Stimulated activated CD4-positive, alpha-beta T cell treated with anti-CD3 and anti-CD28 coated beads, TNF-alpha, amount 100 ng/mL, for 1 hour (primary cell): ENCODE results near the gene LPCAT2.

Source experiments
- DNase-seq, 3 donors: peaks; one replicate each; pipeline ENCODE4 v3.0.0-alpha.2; 2020; ENCODE audit warnings: low read depth in 3 of 3, low spot score in 1 of 3

LPCAT2 gene

DNA sequence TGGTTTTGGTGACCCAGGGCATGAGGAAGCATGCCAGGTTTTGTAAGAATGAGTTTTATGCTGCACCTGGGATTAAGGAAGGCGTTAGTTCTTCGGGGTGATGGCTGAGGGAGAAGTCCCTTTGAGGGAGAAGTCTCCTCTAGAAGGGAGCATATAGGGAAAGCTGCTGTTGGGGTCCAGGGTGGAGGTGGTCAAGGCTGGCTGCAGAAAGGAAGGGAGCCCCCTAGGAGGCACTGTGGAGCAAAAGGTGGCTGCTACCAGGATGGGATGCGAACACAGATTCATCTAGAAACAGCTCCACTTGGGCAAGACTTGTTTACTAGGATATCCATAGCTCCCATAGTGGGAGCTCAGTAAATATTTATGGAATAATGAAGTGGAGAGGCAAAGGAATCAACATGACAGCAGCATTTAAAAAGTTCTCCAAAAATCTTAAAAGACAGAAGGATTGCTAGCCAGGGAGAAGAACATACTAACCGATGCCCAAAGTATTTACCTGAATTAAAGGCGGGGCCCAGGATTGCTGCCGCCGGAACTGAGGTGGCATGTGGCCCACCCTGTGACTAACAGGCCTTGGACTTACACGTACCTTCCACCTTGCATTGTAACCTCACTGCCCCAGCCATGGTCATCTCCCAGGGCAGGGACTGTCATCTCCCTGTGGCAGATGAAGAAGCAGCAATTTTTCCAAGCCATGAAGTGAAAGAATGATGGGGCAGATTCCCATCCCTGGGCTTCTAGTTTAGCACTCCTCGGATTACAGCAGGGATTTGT lies 7.1 kb upstream of the LPCAT2 start:
- no peak for DNase-seq

- no peak for DNase-seq
Observed at GRCh38 chr16:55502801-55503366, 6.0 kb upstream of the LPCAT2 start.

GRCh38 chr16:55503726-55504550 lies 4.9 kb upstream of the LPCAT2 start:
- DNase-seq, result no peak

DNA sequence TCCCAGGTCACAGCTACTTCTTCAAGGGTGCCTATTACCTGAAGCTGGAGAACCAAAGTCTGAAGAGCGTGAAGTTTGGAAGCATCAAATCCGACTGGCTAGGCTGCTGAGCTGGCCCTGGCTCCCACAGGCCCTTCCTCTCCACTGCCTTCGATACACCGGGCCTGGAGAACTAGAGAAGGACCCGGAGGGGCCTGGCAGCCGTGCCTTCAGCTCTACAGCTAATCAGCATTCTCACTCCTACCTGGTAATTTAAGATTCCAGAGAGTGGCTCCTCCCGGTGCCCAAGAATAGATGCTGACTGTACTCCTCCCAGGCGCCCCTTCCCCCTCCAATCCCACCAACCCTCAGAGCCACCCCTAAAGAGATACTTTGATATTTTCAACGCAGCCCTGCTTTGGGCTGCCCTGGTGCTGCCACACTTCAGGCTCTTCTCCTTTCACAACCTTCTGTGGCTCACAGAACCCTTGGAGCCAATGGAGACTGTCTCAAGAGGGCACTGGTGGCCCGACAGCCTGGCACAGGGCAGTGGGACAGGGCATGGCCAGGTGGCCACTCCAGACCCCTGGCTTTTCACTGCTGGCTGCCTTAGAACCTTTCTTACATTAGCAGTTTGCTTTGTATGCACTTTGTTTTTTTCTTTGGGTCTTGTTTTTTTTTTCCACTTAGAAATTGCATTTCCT lies 3.4 kb upstream of the LPCAT2 start:
- DNase-seq, result no peak

DNA sequence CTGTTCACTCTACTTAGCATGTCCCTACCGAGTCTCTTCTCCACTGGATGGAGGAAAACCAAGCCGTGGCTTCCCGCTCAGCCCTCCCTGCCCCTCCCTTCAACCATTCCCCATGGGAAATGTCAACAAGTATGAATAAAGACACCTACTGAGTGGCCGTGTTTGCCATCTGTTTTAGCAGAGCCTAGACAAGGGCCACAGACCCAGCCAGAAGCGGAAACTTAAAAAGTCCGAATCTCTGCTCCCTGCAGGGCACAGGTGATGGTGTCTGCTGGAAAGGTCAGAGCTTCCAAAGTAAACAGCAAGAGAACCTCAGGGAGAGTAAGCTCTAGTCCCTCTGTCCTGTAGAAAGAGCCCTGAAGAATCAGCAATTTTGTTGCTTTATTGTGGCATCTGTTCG lies 2.8 kb upstream of the LPCAT2 start:
- no peak for DNase-seq

DNA sequence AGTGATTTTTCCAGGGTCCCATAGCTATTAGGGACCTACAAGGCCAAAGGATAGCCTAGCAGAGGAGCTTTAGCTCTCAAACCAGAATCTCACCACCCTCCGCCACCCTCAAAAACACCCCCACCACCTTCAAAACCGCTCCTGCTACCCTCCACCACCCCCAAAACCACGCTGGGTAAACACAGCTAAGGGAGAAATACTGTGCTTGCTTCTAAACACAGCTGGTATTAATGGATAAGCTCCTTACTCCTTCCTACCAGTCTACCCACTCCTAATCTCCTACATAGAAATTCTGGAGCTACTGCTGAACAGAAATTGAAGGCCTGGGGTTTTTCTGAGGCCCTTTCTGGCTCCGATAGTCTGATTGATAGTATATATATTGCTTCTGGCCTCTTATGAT lies 2.2 kb upstream of the LPCAT2 start:
- no peak for DNase-seq

DNA sequence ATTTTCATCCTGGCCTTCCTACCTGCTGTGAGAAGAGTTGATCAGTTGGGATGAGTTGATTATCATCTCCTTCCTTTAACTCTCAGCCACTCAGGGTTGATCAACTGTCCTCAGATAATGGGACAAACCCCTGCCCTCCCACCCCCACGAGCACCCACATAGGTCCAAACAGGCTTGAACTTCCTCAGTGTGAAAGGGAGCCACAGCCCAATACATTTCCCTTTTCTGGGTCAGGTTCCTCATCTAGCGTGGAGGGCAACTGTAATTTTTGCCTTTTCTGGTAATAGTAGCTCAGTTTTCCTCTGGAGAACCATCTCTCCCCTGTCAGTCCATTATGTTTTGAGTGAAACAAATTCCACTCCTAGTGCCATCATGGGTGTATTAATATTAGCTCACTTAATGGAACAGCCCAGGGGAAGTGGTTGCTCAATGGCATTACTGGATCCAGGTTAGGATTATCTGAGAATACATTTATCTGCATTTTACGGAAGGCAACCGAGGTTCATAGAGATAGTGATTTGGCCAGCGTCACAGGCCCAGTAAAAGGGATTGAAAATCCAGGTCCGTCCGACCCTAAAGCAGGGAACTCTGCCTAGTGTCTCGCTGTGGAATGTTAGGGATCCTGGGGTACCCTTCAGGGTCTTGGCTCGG lies 476 bp upstream of the LPCAT2 start:
- DNase-seq, result no peak

DNA sequence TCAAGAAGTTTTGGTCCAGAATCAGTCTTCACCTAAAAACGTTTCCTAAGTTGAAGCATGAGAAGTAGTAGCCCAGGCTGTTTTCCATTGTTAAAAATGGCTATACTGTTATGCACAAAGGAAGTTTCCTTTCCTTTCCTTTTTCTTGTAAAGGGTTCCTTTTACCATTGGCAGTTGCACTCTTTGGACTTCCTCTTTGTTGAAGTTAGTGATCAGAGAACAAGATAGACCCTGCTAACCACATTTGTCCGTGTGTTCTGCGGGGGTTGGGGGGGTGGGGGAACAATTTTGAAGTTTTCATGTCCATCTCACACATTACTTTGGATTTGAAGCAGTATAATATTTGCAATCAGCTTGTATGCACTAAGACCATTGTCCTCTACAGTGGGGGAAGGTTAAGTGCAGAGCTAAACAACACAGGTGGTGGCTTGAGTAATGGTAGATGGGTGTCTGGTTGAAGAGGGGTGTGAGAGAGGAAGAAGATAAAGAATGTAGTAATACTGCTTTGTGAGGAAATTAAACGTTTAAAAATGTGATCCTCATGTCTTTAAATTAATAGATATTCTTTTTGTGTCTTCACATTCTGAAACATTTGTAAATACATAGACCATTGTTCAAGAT lies 1.4 kb downstream of the LPCAT2 start:
- no peak for DNase-seq

DNA sequence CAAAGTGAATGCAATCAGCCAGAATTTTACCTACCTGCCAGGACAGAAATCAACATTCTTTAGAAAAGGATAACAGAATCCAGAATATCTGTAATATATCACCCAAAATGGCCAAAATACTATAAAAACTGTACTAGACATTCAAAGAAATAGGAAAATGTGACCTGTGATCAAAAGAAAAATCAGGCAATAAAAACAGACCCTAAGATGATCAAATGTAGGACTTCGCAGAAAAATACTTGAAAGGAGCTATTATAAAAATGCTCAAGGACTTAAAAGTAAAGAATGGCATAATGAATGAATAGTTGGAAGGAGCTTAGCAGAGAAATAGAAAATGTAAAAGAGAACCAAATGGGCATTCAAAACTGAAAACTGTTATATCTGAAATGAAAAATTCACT lies 4.1 kb downstream of the LPCAT2 start:
- no peak for DNase-seq

- DNase-seq, result no peak
Observed at GRCh38 chr16:55513616-55514015, 4.7 kb downstream of the LPCAT2 start.

- DNase-seq, result no peak
Observed at GRCh38 chr16:55515111-55515510, 6.2 kb downstream of the LPCAT2 start.

GRCh38 chr16:55521792-55522191 lies 12.9 kb downstream of the LPCAT2 start:
- no peak for DNase-seq

DNA sequence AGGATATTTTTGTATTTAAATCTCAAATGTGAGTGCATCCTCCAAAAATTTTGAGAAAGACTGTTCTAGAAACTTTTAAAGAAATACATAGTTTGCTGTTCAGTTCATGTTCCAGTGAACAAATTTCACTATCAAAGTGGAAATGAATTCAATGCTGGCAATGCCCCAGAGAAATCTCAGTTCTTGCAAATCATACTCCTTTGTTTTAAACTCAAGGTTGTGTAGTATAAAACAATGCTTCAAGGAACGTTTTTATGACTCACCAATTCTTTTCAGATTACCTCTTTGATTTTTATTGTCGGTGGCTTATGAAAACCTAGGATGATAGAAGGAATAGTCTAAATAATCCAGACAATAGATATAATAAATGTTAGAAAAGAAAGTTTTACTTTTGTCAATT lies 17.6 kb downstream of the LPCAT2 start:
- no peak for DNase-seq

DNA sequence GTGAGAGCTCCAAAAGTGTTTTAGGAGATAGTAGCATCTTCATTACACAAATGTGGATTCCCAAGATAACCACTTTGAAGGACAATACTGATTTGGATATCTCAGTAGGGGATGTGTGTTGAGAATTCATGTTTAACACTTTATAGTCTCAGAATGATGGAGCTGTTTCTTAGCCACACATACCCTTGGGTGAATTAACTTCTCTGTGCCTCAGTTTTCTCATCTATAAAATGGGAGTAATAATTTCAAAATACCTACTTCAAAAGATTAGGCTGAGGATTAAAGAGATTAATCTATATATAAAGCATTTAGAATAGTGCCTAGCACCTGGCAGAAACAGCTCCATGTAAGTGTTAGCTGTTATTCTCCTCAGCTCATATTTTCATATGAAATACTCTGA lies 19.0 kb downstream of the LPCAT2 start:
- DNase-seq, result no peak

- no peak for DNase-seq
Observed at GRCh38 chr16:55529018-55529417, 20.1 kb downstream of the LPCAT2 start.

- no peak for DNase-seq
Observed at GRCh38 chr16:55530316-55530856, 21.5 kb downstream of the LPCAT2 start.

DNA sequence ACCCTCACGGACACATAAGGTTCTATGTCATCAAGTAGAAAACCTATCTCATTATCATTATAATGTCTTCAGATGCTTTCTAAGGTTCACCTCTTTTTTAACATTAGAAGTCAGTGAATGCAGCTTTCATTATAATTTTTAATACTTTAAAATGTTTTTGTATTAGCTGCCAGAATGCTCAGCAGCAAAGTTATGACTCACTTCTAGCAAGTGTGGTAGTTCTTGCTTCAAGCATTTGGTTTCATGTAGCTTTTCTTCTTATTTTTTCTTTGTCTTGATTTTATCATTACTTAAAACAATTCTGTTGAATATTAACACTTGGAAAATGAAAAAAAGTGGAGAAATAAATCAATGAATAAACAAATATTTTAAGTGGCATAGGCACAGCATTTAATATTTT lies 23.4 kb downstream of the LPCAT2 start:
- no peak for DNase-seq

- DNase-seq, result no peak
Observed at GRCh38 chr16:55534756-55535155, 25.9 kb downstream of the LPCAT2 start.

DNA sequence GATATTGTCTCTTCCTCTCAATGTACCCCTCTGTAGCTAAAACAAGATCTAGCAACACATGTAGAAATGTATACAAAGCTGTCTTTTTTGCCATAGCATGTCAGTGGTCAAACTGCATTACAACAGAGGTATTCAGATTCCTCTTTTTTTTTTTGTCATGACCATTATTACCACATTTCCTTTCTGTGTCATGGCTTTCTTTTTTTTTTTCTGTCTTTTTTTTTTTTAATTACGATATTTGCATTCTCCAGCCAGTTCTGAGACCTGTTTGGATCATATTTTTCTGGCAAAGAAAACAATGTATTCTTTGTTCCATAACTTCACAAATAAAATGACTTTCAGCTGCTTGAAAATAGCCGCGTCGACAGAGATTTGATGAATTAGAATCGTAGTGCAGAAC lies 30.2 kb downstream of the LPCAT2 start:
- DNase-seq, result no peak

- DNase-seq, result no peak
Observed at GRCh38 chr16:55539488-55539887, 30.6 kb downstream of the LPCAT2 start.
